ENCODE measurements around the gene RNU6-9.

- TF ChIP-seq CTCF (IDR thresholded peaks at IDR 0.05; ENCODE audit: low read depth, low read length) (no peak), EZH2phosphoT487 (IDR thresholded peaks at IDR 0.05; ENCODE audit: low read depth) (no peak)
These were observed 6.7 kb downstream of the RNU6-9 start for GRCh38 chr19:900043-900301.

All from OCI-LY3 (cell line).